Activated T-cell treated with anti-CD3 and anti-CD28 coated beads, Interleukin-2, amount 50 U/mL, for 48 hours (primary cell): Measurements from ENCODE around the gene C2orf49.
A peak's percentile ranks its signal among the peaks of the same experiment; 100 is the strongest.

ENCODE experiments used
- DNase-seq, 2 experiments: peaks; one replicate each; pipeline ENCODE4 v3.0.0-alpha.2; 2020

The C2orf49 gene

DNA sequence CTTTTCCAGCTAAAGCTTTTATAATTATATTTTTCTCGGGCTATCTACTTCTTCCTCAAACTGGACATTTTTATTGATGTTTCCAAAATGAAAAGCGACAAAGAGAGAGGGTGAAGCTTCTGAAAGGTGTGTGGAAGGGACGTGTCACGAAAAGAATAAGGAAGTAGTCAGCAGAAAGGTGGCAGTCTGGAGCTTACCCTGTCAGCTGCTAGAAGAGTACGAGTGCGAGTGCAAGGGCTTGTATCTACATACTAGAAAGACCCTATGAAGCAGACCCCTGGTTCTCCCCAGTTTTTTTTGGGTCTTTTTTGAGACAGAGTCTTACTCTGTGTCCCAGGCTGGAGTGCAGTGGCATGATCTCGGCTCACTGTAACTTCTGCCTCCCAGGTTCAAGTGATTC is 46.9 kb downstream of the C2orf49 start:
- DNase-seq, result no peak

GRCh38 chr2:105384861-105385260 is 47.5 kb downstream of the C2orf49 start:
- DNase-seq, result no peak

DNA sequence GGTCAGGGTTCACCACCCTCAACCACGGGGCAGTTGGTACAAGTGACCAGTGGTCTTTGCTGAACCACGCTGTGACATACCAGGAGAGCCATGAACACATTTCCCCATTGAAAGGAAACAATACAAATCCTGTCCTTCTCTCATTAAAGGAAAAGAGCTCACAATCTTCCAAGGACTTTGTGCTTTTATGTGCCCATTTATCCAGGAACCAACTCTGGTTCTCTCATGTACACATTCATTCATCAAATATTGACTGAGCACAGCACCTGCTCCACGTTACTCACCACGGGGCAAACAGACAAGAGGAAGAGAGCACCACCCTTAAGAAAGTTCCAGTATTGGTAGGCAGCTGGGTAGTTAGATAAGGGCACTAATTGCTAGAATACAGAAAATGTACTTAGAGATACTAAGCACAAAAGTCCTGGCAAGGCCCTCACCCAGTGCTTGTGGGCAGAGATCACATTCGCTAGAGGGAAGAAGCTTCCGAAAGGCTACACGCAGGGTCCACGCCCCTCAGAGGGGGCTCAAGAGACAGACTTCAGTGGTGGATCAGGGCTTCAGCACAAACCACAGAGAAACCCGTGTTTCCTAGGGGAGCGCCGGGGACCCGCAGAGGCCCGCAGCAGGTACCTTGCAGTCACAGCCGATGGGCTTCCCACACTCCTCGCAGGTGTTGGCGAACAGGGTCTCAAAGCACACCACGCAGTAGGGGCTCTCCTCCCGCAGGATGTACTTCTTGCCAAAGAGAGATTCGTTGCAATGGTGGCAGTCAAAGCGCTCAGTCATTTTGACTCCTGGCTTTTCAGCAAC is 48.6 kb downstream of the C2orf49 start:
- DNase-seq, result no peak

GRCh38 chr2:105387225-105387624 is 49.9 kb downstream of the C2orf49 start:
- no peak for DNase-seq

GRCh38 chr2:105388971-105389381 is 51.6 kb downstream of the C2orf49 start:
- DNase-seq, result no peak

DNA sequence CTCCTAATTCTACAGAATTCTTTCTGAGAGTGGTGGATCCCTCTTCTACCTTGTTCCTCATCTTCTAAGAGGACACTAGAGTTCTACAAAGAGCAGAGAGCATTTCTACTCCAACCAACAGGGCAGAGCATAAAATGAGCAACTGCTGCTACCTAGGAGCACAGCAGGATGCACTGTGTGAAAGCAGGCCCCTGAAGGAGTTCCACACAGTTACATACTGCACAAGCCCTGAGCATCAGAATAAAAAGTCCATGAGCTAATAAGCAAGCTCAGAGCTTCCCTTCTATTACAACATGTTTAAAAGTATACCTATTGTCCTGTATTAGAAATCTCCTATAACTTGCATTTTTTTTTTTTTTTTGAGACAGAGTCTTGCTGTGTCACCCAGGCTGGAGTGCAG is 53.1 kb downstream of the C2orf49 start:
- no peak for DNase-seq

- DNase-seq, result no peak
These were observed 53.8 kb downstream of the C2orf49 start for GRCh38 chr2:105391058-105391627.

GRCh38 chr2:105391763-105392662 is 54.7 kb downstream of the C2orf49 start:
- DNase-seq, result no peak

DNA sequence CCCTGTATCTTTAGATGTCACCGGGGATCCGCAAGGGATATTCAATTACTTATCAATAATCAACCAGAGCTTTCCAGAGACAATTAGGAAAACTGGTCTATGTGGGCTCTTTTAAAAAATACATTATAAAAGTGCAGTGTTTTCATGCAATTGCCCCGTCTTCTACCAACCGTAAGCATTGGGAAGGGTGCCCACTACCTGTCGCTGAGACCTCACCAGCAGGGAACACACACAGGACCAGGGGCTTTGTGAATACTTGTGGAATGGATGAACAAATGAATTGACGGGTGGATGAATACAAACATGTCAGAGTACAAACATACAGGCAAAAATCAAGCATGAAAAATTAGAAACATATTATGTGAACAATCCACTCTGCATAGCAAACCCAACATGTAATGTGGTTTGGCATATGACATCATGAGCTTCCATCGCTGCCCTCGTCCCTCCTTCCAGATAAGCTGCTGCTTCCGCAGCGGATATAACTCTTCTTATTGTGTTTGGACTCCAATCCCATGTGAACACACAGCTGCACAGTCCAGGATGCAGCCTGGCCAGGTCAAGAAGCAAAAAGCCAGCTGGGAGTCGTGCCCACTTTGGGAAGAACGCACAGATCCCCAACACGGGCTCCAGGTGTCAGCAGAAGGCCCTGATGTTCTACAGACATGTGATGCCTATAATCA is 56.2 kb downstream of the C2orf49 start:
- no peak for DNase-seq

DNA sequence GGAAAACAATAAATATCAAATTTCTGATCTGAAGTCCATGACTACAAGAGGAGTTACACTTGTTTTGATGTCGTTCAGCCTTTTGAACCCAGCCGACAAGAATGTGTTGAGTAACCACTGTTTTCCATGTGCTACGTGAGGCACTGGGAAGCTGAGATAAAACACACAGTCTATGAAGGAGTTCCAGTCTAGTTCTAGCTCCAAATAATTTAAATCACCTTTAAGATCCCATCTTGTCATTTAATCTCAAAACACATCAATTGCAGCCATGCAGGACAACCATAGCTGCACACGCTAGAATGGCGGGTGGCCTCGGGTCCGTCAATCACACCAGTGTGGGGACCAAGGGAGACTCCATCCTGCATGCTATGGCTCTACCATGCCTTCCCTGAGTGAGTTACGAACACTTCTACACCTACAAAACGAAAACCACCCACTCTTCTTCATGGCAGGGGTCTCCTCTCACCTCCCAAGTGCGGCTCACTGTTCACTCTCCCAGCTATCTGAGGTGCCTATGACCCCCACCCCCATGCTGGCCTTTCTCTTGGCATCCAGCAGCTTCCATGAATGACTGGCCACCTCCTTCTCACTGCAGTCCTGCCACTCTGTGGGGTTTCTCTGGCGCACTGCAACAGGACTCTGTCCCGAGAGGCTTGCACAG is 57.7 kb downstream of the C2orf49 start:
- DNase-seq, result no peak

GRCh38 chr2:105395691-105396090 is 58.4 kb downstream of the C2orf49 start:
- no peak for DNase-seq

- DNase-seq, result peak; percentile 64 to 69
These were observed 59.1 kb downstream of the C2orf49 start for GRCh38 chr2:105396254-105397024.

DNA sequence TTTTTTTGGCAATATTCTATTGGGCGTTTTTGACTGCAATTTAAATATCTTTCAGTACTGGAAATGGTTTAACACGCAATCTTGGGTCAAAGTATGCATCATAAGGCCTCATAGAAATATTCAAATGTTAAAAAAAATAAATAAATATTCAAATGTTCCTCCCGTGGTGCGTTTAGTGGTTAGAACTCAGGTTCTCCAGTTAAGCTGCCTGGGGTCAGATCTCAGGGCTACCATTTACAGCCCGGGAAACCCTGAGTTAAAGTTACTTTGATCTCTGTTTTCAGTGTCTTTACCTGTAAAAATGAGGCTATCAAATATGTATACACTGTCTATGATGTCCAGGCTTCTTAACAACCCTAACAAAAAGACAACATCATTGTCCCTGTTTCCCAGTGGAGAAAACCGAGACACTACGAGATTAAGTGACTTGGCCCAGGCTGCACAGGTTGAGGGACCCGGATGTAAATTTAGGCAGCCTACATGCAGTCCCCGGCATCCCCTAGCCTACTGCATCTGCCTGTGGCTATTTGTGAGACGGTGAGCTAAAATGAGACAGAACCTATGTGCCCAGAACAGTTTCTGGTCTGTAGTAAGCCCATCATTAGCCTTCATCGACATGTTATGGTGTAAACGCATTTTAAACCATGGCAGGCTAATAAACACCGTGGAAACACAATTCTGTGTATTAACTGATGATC is 59.8 kb downstream of the C2orf49 start:
- no peak for DNase-seq

DNA sequence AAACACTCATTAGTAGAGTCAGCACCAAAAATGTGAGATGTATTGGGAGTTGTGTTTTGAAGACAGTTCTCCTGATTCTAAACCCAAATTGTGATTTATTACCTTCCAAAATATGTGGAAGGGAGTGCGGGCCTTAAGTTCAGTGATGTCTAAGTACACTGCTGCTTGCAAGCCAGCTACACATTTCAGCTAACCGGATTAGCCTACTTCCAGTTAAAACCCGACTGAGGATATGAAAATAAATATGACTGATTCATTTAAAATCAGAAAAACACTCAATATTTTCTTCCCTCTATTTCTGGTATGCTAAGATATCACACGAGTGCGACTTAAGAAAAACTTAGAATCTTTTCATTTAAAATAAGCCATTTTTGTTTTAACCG is 60.6 kb downstream of the C2orf49 start:
- no peak for DNase-seq

DNA sequence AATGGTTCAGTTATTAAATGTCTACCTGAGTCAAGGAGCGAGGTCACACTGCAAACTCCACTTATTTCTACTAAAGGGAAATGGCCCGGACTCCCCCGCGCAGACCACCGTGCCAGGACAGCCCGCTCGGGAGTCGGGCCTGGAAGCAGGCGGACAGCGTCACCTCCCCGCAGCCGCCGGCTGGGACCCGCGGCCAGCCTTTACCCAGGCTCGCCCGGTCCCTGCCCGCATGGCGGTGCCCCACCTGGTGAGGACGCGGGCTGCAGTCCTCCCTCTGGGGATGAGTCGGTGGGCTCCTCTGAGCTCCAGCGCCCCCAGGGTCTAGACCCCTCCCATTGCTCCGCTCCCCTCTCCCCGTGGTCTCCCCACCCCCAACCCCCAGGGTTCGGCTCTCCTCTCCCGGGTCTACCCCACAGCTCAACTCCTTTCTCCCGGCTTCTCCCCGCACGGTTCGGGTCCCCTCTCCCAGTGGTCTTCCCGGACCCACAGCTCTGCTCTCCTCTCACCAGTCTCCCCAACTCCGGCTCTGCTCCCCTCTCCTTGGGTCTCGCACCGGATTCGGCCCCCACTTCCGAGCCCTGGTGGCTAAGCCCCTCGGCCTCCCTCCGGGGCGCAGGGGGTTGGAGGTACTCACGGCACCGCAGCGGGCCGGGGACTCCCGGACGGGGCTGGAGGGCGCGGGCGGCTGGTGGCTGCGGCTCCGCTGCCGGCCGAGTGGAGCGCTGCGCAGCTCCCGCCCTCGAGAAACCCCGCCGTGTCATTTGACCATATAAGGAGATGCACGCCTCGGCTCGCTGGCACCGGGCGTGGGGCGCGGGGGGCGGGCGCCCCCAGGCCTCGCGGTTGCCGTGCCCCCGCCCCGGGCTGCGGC is 61.2 kb downstream of the C2orf49 start, which contains the start of gene FHL2:
FHL2 (minus strand) TSS at position 716 of the 871 bp plus-strand sequence. CDS start 12,535 bp downstream, outside the sequence.
- DNase-seq, result peak; percentile 75 to 82
